Fibroblast of lung (primary cell): ENCODE data around the gene CHST15. TPM values are rescaled to one million over a fixed set of nuclear protein-coding genes. Genes with fewer than 3 reads are reported as not detected.

Source experiments
- DNase-seq, 2 donors: peaks; one replicate each; pipeline versions ENCODE4 v3.0.0 to v3.0.0-alpha.2; 2010; ENCODE audit warnings: low read depth in 2 of 2
- H2AFZ ChIP-seq: 2 replicates; pipeline ENCODE4 v1.5.1; 2012; ENCODE audit warnings: low read length, control low read depth, inconsistent platforms
- H3K27ac ChIP-seq: 2 replicates; pipeline ENCODE4 v1.5.1; 2011; ENCODE audit warnings: low read length, control low read depth; ENCODE audit not compliant: insufficient read depth
- H3K27me3 ChIP-seq: 2 replicates; pipeline ENCODE4 v1.5.1; 2011; ENCODE audit warnings: mild to moderate bottlenecking, low read length; ENCODE audit not compliant: control insufficient read depth, insufficient read depth
- H3K36me3 ChIP-seq: 2 replicates; pipeline ENCODE4 v1.5.1; 2011; ENCODE audit warnings: low read length; ENCODE audit not compliant: control insufficient read depth, insufficient read depth
- H3K4me1 ChIP-seq: 2 replicates; pipeline ENCODE4 v1.5.1; 2011; ENCODE audit warnings: low read length; ENCODE audit not compliant: control insufficient read depth, insufficient read depth; ENCODE audit errors: extremely low read depth
- H3K4me2 ChIP-seq: 2 replicates; pipeline ENCODE4 v1.5.1; 2011; ENCODE audit warnings: low read length, control low read depth; ENCODE audit not compliant: insufficient read depth; ENCODE audit errors: extremely low read depth
- H3K4me3 ChIP-seq, 4 experiments: fragments of 200-600 bp in 1 of 4; sonication (generic) in 1 of 4; replicated peaks in 1 of 4; 2 replicates each; pipeline ENCODE4 v1.5.1; 2011 to 2016; ENCODE audit warnings: low read length in 4 of 4, low read depth in 3 of 4, mild to moderate bottlenecking in 3 of 4, control low read depth in 2 of 4, inconsistent platforms in 1 of 4, mixed read lengths in 1 of 4; ENCODE audit not compliant: insufficient read depth in 1 of 4; ENCODE audit errors: control extremely low read depth in 1 of 4
- H3K79me2 ChIP-seq: 2 replicates; pipeline ENCODE4 v1.5.1; 2012; ENCODE audit warnings: mild to moderate bottlenecking, low read length, inconsistent platforms; ENCODE audit not compliant: control insufficient read depth, insufficient read depth
- H3K9ac ChIP-seq: 2 replicates; pipeline ENCODE4 v1.5.1; 2011; ENCODE audit warnings: mild to moderate bottlenecking, low read length, control low read depth; ENCODE audit not compliant: insufficient read depth
- H3K9me3 ChIP-seq: 2 replicates; pipeline ENCODE4 v1.5.1; 2012; ENCODE audit warnings: low read depth, low read length; ENCODE audit not compliant: control insufficient read depth, insufficient read depth
- H4K20me1 ChIP-seq: 2 replicates; pipeline ENCODE4 v1.5.1; 2011; ENCODE audit warnings: low read length; ENCODE audit not compliant: control insufficient read depth, insufficient read depth; ENCODE audit errors: extremely low read depth
- CTCF ChIP-seq, 2 donors: IDR thresholded peaks in 1 of 2; conservative IDR thresholded peaks in 1 of 2; 1 replicate in 1 of 2; 2 replicates in 1 of 2; pipeline ENCODE4 v1.5.1; 2011 to 2012; ENCODE audit warnings: low read length in 2 of 2, control low read depth in 1 of 2, inconsistent platforms in 1 of 2, low read depth in 1 of 2, mild to moderate bottlenecking in 1 of 2
- EZH2 ChIP-seq: IDR thresholded peaks from 2 replicates; pipeline ENCODE4 v1.5.1; 2012; ENCODE audit warnings: low read length, control low read depth, mild to moderate bottlenecking; ENCODE audit errors: missing control alignments
- polyA plus RNA-seq, 2 donors: library from polyadenylated mRNA; depleted of rRNA in 1 of 2; stranded (reverse) in 1 of 2; unstranded in 1 of 2; fragments of >200 nt; gene quantifications; 2 replicates each; pipeline ENCODE4 v1.2.1, GENCODE V29; 2011 to 2012; ENCODE audit warnings: missing spikeins in 1 of 2
- total RNA-seq: library from RNA; depleted of rRNA; stranded (reverse); fragments of >200 nt; gene quantifications from 2 replicates; pipeline ENCODE4 v1.2.1, GENCODE V29; 2014

Gene CHST15
- total and polyA plus RNA-seq, 2 donors (not counting 1 experiment from before 2014, with no cell fraction given) = 5.0 to 7.9 TPM

GRCh38 chr10:123986736-123987135, 106.7 kb downstream of the CHST15 start:
- Histone ChIP-seq H2AFZ (no peak overlapping the region), H3K27ac (no peak overlapping the region), H3K4me3 (no peak overlapping the region)

GRCh38 chr10:123974406-123974805, 119.0 kb downstream of the CHST15 start:
- no peaks in the 10 kb centered on the region for H3K27me3 ChIP-seq
- DNase-seq = peak; percentile 52 to 74

More at GRCh38 chr10:123986736-123987135, 106.7 kb downstream of the CHST15 start:
- Histone ChIP-seq H3K36me3 (no peaks in the 10 kb centered on the region), H4K20me1 (no peaks in the 10 kb centered on the region), H3K9ac (no peak overlapping the region), H3K4me2 (no peak overlapping the region), H3K79me2 (no peaks in the 10 kb centered on the region), H3K9me3 (no peaks in the 10 kb centered on the region), H3K27me3 (peaks cover 2% of the 10 kb centered on the region), H3K4me1 (no peaks in the 10 kb centered on the region)
- no peak for TF ChIP-seq CTCF (conservative IDR thresholded peaks at IDR 0.05 in 1 of 2, IDR thresholded peaks at IDR 0.05 in 1 of 2; ENCODE audit: low read depth in 1 of 2, low read length in 2 of 2)
- TF ChIP-seq EZH2 = no peak
- no peak for DNase-seq

More at GRCh38 chr10:123974406-123974805, 119.0 kb downstream of the CHST15 start:
- no peak overlapping the region for H2AFZ ChIP-seq
- TF ChIP-seq EZH2 (no peak), CTCF (conservative IDR thresholded peaks at IDR 0.05 in 1 of 2, IDR thresholded peaks at IDR 0.05 in 1 of 2; ENCODE audit: low read depth in 1 of 2, low read length in 2 of 2) (no peak)
- no peak overlapping the region for H3K9ac ChIP-seq
- H3K9me3 ChIP-seq = peaks cover 2% of the 10 kb centered on the region
- H3K79me2 ChIP-seq = no peaks in the 10 kb centered on the region
- H3K36me3 ChIP-seq = no peaks in the 10 kb centered on the region
- no peaks in the 10 kb centered on the region for H3K4me1 ChIP-seq
- no peak overlapping the region for H3K4me2 ChIP-seq
- H3K27ac ChIP-seq = no peak overlapping the region
- H4K20me1 ChIP-seq = no peaks in the 10 kb centered on the region
- no peak overlapping the region for H3K4me3 ChIP-seq
